HG03103 (cell line): ENCODE data around the gene IDI2.
"Not testable (repeated sequence)": the region's sequence is repeated elsewhere in the genome, so short reads cannot be mapped to it uniquely, and the experiment has no call there.

ENCODE experiments used
- ATAC-seq: cut with Tn5 transposase; IDR thresholded peaks from one replicate; pipeline ENCODE4 v1.9.1; 2021; ENCODE audit warnings: low read depth; ENCODE audit not compliant: unreplicated experiment

The IDI2 gene

DNA sequence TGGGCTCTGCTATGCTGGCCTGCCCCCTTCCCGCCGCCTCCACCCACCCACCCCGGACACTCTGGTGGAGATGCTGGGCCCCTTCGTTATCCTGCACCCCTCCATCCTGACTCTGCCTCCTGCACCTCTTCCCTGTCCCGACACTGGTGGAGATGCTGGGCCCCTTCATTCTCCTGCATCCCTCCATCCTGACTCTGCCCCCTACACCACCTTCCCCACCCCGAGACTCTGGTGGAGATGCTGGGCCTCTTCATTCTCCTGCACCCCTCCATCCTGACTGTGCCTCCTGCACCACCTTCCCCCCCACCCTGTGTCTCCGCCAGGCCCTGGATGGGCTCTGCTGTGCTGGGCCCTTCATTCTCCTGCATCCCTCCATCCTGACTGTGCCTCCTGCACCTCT lies 15.0 kb downstream of the IDI2 start:
- no peak for ATAC-seq

GRCh38 chr10:1009947-1010346 lies 15.7 kb downstream of the IDI2 start:
- not testable (repeated sequence) for ATAC-seq

DNA sequence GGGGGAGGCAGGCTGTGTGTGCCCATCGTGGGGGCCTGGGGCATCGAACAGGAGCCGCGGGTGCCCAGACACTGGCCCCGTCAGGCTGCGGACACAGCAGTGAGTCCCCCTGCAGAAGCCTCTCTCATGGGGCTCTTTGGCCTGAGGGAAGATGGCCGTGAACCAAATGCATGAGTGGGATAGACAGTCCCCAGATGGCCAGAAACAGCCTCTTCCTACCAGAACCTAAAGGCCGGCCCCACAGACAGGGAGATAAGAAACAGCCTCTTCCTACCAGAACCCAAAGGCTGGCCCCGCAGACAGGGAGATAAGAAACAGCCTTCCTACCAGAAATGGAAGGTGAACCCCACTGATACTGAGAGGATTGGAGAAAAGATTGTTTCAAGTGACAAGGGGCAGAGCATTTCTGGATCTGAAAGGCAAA lies 16.6 kb downstream of the IDI2 start:
- no peak for ATAC-seq

- no peak for ATAC-seq
Measured at GRCh38 chr10:1007583-1007982, 18.1 kb downstream of the IDI2 start.

DNA sequence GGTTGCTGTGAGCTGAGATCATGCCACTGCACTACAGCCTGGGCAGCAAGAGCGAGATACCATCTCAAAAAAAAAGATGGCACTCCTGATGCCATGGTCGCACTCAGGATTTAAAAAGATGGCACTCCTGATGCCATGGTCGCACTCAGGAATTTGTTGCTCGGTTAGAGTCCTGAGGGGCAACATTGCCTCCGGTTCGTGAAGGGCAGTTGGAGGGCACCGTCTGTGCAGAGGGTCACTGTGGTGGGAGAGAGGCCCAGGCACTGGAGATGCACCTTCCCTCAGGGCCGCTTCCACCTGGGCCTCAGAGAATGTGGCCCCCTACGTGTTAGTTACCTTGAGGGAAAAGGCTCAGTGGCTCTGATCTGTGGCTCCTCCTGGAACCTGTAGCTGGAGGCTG lies 19.1 kb downstream of the IDI2 start:
- ATAC-seq = no peak

GRCh38 chr10:1003884-1004670 lies 21.6 kb downstream of the IDI2 start:
- no peak for ATAC-seq

- ATAC-seq = no peak
Measured at GRCh38 chr10:1002425-1003006, 23.1 kb downstream of the IDI2 start.

DNA sequence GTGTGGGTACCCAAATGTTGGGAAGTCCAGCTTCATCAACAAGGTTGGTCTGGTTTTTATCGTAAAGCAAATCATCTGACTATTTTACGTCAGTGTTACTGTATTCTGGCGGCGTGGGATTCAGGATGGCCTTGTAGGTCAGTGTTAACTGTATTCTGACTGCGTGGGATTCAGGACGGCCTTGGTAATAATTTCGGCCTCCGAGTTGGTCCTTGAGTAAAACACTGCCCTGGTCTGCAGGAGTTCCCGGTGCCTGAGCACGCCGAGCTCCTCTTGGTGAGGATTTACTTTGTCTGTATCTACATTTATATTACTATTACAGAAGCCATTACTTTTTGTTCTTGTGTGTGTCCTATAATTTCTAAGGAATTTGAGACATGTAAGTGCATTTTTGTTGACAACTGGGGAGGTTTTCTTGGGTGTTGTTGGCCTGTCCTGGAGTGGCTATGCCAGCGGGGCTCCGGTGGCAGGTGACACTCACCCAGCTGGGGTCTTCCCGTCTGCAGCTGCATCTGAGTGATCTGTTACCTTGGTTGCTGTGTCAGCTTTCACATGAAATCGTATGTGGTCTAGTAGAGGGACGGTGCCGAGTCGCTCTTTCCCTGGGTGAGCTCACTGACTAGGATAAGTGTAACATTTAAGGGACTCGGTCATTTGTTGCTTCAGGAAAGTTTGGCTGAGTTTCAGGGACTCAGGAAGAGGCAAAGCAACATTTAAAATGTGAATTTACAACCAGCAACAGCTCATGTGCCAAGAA lies 28.2 kb downstream of the IDI2 start:
- no peak for ATAC-seq

GRCh38 chr10:996031-996430 lies 29.6 kb downstream of the IDI2 start:
- no peak for ATAC-seq

- no peak for ATAC-seq
Measured at GRCh38 chr10:995559-995926, 30.1 kb downstream of the IDI2 start.

GRCh38 chr10:994836-995558 lies 30.7 kb downstream of the IDI2 start:
- ATAC-seq = no peak

DNA sequence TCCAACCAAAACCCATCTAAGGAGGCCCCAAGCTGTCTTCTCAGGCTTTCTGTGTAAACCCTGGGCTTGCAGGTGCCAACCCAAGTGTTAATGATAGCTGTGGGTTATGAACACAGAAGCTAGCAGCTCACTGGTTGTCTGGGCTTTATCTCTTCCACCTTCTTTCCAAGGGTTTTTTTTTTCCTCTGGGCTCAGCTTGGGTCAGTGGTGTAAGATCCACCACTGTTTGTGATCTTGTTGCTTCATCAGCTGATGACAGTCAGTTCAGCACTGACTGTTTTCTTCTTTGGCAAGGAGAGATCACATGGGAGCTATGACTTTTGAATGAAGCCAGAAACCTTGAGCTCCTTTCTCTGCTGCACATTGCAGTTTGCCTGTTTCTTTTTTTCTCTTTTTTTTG lies 32.8 kb downstream of the IDI2 start:
- ATAC-seq = no peak

GRCh38 chr10:992467-992866 lies 33.2 kb downstream of the IDI2 start:
- no peak for ATAC-seq

- no peak for ATAC-seq
Measured at GRCh38 chr10:990808-991207, 34.9 kb downstream of the IDI2 start.

- no peak for ATAC-seq
Measured at GRCh38 chr10:988667-989545, 36.8 kb downstream of the IDI2 start.

DNA sequence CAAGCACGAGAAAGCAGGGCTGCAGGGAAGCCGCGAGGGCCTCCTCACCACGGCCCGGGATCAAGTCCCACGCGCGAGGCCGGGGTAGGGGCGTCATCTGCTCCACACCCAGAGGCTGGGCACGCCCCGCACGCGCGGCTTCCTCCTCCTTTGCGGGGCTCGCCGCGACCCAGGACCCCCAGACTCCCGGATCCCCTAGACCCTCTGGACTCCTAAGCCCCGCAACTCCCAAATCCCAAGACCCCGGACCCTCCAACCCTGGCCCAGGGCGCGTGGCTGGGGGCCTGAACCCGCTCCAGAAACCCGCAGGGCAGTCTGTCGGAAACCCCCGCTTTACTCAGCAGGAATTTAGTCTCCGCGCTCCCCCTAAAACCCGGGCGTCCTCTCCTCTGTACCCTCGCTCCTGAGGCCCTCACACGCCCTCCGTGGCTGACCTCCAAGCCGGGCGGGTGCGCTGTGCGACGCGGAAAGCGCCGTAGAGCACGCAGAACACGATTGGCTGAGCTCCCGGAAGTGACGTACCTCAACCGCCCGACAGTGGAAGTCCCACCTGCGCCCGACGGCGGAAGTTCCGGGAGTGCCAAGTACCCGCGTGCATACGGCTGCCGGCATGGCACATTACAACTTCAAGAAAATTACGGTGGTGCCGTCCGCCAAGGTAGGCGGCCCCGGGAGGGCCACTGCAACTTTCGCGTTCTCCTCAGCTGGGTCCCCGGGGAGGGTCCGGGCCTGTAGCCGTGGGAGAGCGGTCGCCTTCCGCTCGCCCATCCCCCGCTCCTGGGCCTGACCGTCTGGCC lies 37.6 kb downstream of the IDI2 start, which contains the start of gene GTPBP4:
GTPBP4 (plus strand) TSS at position 565 of the 797 bp plus-strand sequence; CDS start at position 611, 46 bp downstream.
- ATAC-seq = peak; percentile 98

DNA sequence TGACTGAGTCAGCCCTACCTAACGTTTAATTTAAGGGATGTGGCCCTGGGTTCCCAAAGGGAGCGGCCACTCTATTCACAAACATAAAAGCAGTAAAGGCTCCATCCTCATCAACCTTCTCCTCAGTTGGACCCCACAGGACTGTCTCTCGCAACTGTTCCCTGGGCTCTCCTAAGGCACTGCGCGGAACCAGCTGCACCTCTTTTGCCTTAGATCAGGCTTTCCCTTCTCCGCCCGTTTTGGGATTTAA lies 38.1 kb downstream of the IDI2 start:
- no peak for ATAC-seq

DNA sequence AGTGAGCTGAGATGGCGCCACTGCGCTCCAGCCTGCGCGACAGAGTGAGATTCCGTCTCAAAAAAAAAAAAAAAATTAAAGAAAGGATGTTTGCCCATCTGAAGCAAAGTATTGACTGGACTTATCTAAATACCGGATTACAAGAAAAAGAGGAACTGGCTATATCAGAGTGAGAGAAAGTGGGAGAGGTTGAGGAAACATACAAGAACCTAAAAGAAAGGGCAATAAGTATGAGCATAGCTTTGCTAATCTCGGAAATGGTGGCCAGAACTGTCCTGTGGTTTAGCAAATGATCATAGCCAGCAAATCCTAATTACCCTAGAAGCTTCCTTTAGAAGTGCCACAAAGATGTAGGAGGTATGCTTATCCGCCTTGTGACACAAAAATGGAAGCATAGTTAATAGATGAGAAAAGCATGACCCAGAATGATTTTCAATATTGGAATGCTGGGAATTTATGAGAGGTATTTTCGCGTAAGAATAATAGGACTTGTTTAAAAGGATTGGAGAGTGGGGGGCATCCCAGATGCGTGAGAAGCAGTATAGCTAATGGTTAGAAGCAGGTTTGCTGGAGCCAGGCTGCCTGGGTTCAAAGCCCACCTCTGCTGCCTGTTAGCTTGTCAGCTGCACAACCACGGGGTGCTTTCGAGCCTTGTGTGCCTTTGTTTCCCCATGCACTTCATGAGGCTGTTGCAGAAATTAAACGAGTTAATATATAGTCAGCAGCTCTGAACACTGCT lies 38.6 kb downstream of the IDI2 start:
- ATAC-seq = no peak
